Gastroesophageal sphincter (tissue), 3 donors: ENCODE results near the gene PRPSAP1.

Source experiments
- CTCF ChIP-seq, 4 experiments: fragments of 200-600 bp in 2 of 4; fragments of 450-650 bp in 2 of 4; sonication (generic) in 1 of 4; IDR thresholded peaks; one replicate each; pipeline ENCODE4 v1.5.1; 2017 to 2019; ENCODE audit warnings: antibody characterized with exemption in 4 of 4, mild to moderate bottlenecking in 2 of 4, moderate library complexity in 2 of 4
- EP300 ChIP-seq: sonication (generic); formaldehyde crosslinking; IDR thresholded peaks from one replicate; pipeline ENCODE4 v1.6.1; 2017; ENCODE audit warnings: antibody characterized with exemption, mild to moderate bottlenecking
- POLR2A ChIP-seq, 2 donors: fragments of 450-650 bp; IDR thresholded peaks; one replicate each; pipeline ENCODE4 v1.6.1; 2017; ENCODE audit warnings: antibody characterized with exemption in 2 of 2, mild to moderate bottlenecking in 2 of 2, moderate library complexity in 1 of 2

- TF ChIP-seq POLR2A (IDR thresholded peaks at IDR 0.05), result no peak
- peak in 1 of 4 experiments; percentile 26 for TF ChIP-seq CTCF (IDR thresholded peaks at IDR 0.05)
- TF ChIP-seq EP300, result no peak
These were observed 35.5 kb upstream of the PRPSAP1 start for GRCh38 chr17:76388966-76389888.
